Right hindlimb (tissue), 1 donor: ENCODE measurements around the gene QTRT2.

ENCODE experiments used
- DNase-seq: peaks from one replicate; pipeline ENCODE4 v3.0.0-alpha.2; 2018

The QTRT2 gene

DNA sequence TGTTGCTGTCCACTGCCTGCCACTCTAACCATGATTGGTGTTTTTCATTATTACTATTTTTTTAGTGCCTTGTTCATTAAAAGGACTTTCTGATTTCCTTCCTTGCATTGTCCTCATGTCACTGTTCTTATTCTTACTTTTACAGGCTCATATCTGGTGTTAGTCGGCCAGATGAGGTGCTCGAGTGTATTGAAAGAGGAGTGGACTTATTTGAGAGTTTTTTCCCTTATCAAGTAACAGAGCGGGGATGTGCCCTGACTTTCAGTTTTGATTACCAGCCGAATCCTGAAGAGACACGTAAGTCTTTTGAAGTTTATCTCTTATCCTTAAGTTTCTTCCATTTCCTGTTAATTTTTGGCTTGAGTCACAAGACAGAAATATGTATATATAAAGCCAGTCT is 23.2 kb downstream of the QTRT2 start:
- DNase-seq = no peak

GRCh38 chr3:114080201-114080600 is 23.7 kb downstream of the QTRT2 start:
- no peak for DNase-seq

GRCh38 chr3:114081037-114081436 is 24.5 kb downstream of the QTRT2 start:
- DNase-seq = no peak

DNA sequence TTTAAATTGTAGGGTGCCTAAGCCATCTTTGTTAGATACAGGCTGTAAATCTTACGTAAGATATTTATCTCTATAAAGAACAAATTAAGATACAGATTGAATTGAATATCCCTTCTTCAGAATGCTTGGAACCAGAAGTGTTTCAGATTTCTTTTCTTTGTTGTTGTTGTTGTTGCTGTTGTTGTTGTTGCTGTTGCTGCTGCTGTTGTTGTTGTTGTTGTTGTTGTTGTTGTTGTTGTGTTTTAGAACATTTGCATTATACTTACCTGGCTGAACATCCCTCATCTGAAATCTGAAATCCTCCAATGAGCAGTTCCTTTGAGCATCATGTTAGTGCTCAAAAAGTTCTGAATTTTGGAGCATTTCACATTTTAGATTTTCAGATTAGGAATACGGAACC is 26.6 kb downstream of the QTRT2 start:
- no peak for DNase-seq

- DNase-seq = no peak
These were observed 29.8 kb downstream of the QTRT2 start for GRCh38 chr3:114086356-114086755.

DNA sequence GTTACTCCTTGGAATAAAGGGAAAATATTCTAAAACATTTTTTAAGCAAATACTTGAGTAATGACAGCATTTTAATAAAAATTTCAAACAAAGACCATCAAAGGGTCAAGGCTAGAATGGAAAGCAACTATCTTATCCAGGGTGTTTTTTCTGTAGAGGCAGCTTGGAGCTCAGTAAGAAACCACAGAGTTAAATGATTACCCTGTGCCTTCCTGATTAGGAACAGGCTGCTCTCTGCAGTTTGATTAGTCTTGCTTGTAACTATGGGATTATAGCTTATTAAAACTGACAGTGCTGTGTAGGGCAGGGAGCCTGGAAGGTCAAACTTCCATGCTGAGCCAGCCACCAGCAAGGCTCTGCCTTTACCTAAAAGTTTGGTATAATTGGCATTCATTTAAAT is 33.1 kb downstream of the QTRT2 start:
- no peak for DNase-seq

DNA sequence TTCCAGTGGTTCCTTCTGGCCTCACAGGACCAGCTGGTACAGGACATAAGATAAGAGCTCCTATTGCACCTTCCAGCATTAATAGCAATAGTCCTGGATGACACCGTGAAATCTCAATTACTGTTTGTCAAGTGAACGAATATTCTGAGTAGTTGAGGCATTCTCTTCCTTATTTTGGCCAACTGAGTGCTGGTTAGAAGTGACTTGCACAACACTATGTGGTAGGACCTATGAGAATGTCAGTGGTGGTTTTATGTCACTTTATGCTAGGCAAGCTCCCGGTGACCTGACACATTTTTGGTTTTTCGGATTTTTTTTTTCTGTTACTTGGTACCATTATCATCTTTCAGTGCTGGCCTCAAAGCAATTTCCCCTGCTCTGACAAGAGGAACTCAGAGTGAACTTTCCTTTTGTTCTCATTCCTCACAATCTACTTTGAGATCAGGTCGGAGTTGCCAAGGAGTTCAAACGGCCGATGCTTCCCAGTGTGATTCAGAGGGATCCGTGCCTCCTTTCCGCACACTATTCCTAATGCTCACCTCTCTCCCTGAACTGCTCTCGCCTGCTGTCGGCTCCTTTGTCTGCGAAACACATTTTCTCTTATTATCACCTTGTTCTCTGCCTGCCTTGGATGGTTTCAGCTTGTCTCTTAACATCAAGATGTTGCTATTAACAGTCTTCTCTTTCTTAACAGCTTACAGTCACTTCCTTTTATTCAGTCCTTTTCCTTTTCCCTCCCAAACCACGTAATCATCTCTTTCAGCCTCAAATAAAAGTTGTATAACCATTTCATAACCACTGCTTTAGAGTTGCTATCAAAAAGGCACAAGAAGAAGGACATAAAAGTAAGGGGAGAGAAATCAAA is 35.8 kb downstream of the QTRT2 start:
- DNase-seq = no peak

DNA sequence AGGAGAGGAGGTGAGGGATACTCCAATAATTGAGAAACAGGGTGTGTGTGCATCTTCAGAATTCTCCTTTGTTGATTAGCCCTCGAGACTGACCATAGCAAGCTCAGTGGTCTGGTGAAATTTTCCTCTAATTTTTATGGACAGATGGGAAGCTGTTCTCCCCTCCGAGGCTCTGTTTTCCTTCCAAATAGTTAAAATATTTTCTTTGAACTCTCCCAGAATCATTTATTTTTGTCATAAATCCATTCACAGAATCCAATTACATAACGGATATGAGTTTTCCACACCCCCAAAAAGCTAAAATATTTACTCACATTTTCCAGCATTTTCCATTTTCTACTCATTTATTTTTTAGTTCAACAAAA is 36.5 kb downstream of the QTRT2 start:
- no peak for DNase-seq

- no peak for DNase-seq
These were observed 37.1 kb downstream of the QTRT2 start for GRCh38 chr3:114093596-114093995.

GRCh38 chr3:114095796-114096195 is 39.3 kb downstream of the QTRT2 start:
- DNase-seq = no peak

DNA sequence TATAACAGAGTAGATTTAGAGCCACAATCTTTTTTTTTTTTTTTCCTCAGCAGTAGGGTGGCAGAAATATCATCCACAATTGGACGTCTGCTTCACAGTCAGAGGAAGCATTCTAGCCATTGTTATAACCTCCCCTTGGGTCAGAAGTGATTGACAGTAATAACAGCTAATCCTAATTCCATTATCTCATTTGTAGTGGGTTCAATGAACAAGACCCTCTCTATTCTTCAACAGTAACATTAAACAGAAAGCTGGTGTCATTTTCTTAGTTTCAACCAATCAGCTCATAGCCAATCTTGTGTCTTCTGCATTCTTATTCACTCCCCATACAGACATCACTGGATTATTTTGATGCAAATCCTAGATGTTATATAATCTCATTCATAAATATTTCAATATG is 44.6 kb downstream of the QTRT2 start:
- DNase-seq = no peak

- no peak for DNase-seq
These were observed 46.6 kb downstream of the QTRT2 start for GRCh38 chr3:114103181-114103580.

DNA sequence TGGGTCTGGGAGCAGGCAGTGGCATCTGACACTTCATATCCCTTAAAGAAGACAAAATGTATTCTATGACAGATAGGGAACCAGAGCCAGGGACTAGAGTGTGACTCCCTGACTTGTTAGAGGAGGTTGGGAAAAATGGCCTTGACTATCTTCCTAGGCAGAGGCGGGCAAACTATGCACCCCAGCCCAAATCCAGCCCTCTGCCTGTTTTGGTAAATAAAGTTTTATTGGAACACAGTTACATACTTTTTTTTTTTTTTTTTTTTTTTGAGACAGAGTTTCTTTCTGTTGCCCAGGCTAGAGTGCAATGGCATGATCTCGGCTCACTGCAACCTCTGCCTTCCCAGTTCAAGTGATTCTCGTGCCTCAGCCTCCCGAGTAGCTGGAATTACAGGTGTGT is 47.3 kb downstream of the QTRT2 start:
- no peak for DNase-seq

- no peak for DNase-seq
These were observed 47.9 kb downstream of the QTRT2 start for GRCh38 chr3:114104414-114104813.

- DNase-seq = no peak
These were observed 51.6 kb downstream of the QTRT2 start for GRCh38 chr3:114108137-114108536.

GRCh38 chr3:114110439-114110838 is 53.9 kb downstream of the QTRT2 start:
- no peak for DNase-seq

DNA sequence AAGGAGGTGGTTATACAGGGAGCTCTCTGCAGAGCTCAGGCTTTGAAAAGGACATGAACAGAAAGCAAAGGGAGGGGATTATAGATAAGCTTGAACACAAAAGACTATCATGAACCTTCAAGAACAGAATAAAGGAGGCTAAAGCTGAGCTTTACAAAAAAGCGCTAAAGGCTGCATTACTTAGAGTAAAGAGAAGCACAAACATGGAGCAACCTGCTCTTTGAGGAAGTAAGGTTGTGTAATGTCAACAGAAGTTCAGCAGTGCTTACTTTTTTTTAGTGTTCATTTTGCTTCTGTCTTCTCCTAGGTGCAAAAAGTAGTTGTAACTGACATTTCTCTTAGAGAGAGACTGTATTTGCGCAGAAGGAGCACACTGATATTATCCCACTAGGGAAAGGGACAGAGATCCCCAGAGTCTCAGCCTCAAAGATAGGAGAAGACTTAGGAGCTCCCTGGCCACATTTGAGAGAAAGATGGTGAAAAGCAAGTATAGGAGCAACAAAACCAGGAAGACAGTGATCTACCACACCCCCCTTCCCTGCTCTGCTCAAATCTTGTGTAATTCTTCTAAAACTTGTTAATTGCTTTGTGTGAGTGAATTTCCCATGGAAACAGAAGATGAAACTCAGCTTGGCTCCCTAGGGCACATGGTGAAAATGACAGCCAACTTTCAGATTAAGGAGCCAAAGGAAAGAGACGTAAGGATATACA is 54.7 kb downstream of the QTRT2 start:
- DNase-seq = no peak

GRCh38 chr3:114112696-114113095 is 56.2 kb downstream of the QTRT2 start:
- DNase-seq = no peak

- no peak for DNase-seq
These were observed 58.2 kb downstream of the QTRT2 start for GRCh38 chr3:114114719-114115118.

DNA sequence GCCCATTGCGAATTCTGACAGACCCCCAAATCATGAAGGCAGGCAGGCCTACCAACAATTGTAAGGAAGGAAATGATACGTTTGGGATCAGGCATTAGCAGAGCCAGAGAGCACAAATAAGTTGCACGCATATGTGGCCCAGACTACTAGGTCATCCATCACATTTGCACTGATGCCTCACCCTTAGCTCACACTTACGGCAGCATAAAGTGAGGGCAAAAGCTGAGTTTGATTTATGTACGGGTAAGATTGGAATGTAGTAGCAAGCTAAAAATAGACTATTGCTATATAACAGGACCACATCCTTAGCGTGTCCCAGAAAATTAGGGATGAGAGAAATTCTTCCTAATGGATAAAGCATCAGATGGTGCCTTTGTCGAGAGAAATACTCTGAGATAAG is 58.6 kb downstream of the QTRT2 start:
- DNase-seq = no peak

DNA sequence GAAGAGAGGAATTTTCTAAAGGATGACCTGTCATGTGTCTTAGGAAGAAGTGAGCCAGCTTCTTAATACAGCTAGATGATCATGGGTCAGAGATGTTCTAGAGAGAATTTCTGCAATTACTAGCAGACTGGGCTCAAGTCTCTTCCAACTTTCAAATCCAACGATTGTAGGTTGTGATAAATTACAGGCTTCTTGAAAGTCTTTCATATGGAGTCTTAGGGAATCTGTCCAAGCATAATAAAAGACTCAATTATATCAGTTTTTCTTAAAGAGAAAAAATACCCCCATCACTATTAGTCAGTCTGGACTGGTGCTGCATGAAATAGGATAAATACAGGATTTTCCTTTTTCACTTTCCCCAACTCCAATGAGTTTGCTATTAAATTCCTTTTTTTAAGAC is 63.2 kb downstream of the QTRT2 start:
- no peak for DNase-seq

- no peak for DNase-seq
These were observed 63.7 kb downstream of the QTRT2 start for GRCh38 chr3:114120211-114120610.

DNA sequence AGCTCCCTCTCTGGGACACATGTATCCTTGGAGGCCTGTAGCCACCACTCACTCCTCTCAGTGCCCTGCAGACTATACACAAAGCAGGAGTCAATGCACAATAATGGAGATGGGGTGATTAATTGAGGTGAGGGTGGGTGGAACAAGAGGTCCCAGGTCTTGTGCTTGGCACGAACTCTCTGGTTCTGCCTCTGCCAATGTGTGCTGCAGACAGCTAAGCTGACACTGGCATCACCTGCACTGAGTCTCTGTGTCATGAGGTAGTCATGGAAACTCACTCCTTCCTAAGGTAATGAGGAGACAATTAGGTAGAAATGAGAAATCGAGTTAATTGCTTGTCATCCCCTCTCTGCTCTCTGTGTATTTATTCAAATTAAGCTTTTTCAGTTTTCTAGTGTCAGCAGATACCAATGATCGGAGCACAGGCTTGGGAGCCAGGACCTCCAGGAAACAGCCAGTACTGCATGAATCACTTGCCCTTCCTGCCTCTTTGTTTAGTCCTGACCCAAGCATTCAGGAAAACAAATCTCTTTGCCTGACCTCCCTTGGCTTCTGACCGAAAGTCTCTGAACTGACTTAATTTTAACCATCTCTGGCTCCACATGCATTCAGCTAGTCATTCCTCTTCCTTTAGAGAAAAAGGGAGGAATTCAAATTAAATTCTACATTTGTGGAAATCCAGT is 65.6 kb downstream of the QTRT2 start:
- DNase-seq = no peak

DNA sequence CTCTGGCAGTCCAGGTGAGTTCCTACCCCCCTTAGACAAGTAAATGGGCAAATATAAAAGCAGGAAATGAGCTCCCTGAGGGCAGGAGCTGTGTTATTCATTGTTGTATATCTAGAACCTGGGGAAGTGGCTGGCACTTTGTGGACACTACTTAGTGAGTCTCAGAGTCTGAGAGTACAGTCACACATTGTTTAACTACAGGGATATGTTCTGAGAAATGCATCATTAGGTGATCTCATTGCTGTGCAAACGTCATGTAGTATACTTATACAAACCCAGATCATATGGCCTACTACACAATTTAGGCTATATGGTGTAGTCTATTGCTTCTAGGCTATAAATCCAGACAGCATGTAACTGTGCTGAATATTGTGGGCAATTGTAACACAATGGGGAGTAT is 69.9 kb downstream of the QTRT2 start:
- DNase-seq = no peak
